ENCODE data around the gene PPP2R2B.

GRCh38 chr5:146549615-146550014 is 328.9 kb downstream of the PPP2R2B start:
- no peak for TF ChIP-seq SUZ12 (IDR thresholded peaks at IDR 0.05; ENCODE audit: extremely low read depth, insufficient read depth, insufficient read length)
- no peak for TF ChIP-seq ZNF274 (IDR thresholded peaks at IDR 0.05; ENCODE audit: low read depth, low read length)
- TF ChIP-seq YY1 (IDR thresholded peaks at IDR 0.05; ENCODE audit: insufficient read depth, insufficient read length) = no peak

Data from NT2/D1 (cell line).